Trophoblast cell (in vitro differentiated cells and primary cell): ENCODE measurements around the gene NHLH2.

Experiments used
- DNase-seq, 2 donors: peaks; one replicate each; pipeline ENCODE4 v3.0.0-alpha.2; 2016
- H2AFZ ChIP-seq: 2 replicates; pipeline ENCODE4 v1.6.1; 2013; ENCODE audit warnings: low read length, moderate library complexity, mild to moderate bottlenecking; ENCODE audit not compliant: insufficient read depth, poor library complexity
- H2AK5ac ChIP-seq: 2 replicates; pipeline ENCODE4 v1.6.1; 2013; ENCODE audit warnings: mild to moderate bottlenecking, low read length
- H2BK120ac ChIP-seq: 2 replicates; pipeline ENCODE4 v1.6.1; 2013; ENCODE audit warnings: low read length, mild to moderate bottlenecking, moderate library complexity; ENCODE audit not compliant: insufficient read depth, poor library complexity
- H2BK12ac ChIP-seq: 2 replicates; pipeline ENCODE4 v1.6.1; 2013; ENCODE audit warnings: mild to moderate bottlenecking, low read length, moderate library complexity
- H2BK5ac ChIP-seq: 2 replicates; pipeline ENCODE4 v1.6.1; 2013; ENCODE audit warnings: low read length, low read depth, moderate library complexity, mild to moderate bottlenecking; ENCODE audit not compliant: poor library complexity
- H3K14ac ChIP-seq: 2 replicates; pipeline ENCODE4 v1.6.1; 2013; ENCODE audit warnings: mild to moderate bottlenecking, low read length
- H3K18ac ChIP-seq: 2 replicates; pipeline ENCODE4 v1.6.1; 2013; ENCODE audit warnings: mild to moderate bottlenecking, low read length
- H3K23ac ChIP-seq: 2 replicates; pipeline ENCODE4 v1.6.1; 2013; ENCODE audit warnings: low read length
- H3K27ac ChIP-seq: 2 replicates; pipeline ENCODE4 v1.5.1; 2013; ENCODE audit warnings: low read depth, mild to moderate bottlenecking, inconsistent platforms, low read length, moderate library complexity
- H3K27me3 ChIP-seq: 2 replicates; pipeline ENCODE4 v1.6.1; 2013; ENCODE audit warnings: inconsistent platforms, mild to moderate bottlenecking, low read length, moderate library complexity; ENCODE audit not compliant: insufficient read depth
- H3K36me3 ChIP-seq, 2 experiments: 1 replicate in 1 of 2; 2 replicates in 1 of 2; pipeline ENCODE4 v1.6.1; 2013; ENCODE audit warnings: low read length in 2 of 2, mild to moderate bottlenecking in 2 of 2, moderate library complexity in 1 of 2; ENCODE audit not compliant: insufficient read depth in 2 of 2, control insufficient read depth in 1 of 2
- H3K4ac ChIP-seq: 2 replicates; pipeline ENCODE4 v1.6.1; 2013; ENCODE audit warnings: low read depth, mild to moderate bottlenecking, low read length, moderate library complexity
- H3K4me1 ChIP-seq, 2 experiments: 1 replicate in 1 of 2; 2 replicates in 1 of 2; pipeline ENCODE4 v1.6.1; 2013; ENCODE audit warnings: low read length in 2 of 2, mild to moderate bottlenecking in 2 of 2, moderate library complexity in 1 of 2; ENCODE audit not compliant: insufficient read depth in 2 of 2, control insufficient read depth in 1 of 2
- H3K4me2 ChIP-seq: 2 replicates; pipeline ENCODE4 v1.6.1; 2013; ENCODE audit warnings: inconsistent platforms, mild to moderate bottlenecking, low read length, moderate library complexity
- H3K4me3 ChIP-seq: 2 replicates; pipeline ENCODE4 v1.5.1; 2013; ENCODE audit warnings: mild to moderate bottlenecking, low read depth, low read length, inconsistent platforms
- H3K79me1 ChIP-seq: one replicate; pipeline ENCODE4 v1.6.1; 2013; ENCODE audit warnings: low read length
- H3K79me2 ChIP-seq: 2 replicates; pipeline ENCODE4 v1.6.1; 2013; ENCODE audit warnings: low read length, mild to moderate bottlenecking; ENCODE audit not compliant: control insufficient read depth, insufficient read depth, poor library complexity
- H3K9ac ChIP-seq: 2 replicates; pipeline ENCODE4 v1.6.1; 2013; ENCODE audit warnings: mild to moderate bottlenecking, low read length
- H3K9me3 ChIP-seq: 2 replicates; pipeline ENCODE4 v1.6.1; 2013; ENCODE audit warnings: low read depth, mild to moderate bottlenecking, control low read depth, inconsistent platforms, low read length; ENCODE audit not compliant: insufficient read depth
- H4K12ac ChIP-seq: 2 replicates; pipeline ENCODE4 v1.6.1; 2013; ENCODE audit warnings: low read depth, mild to moderate bottlenecking, low read length, moderate library complexity
- H4K8ac ChIP-seq: 2 replicates; pipeline ENCODE4 v1.6.1; 2013; ENCODE audit warnings: low read depth, mild to moderate bottlenecking, low read length, moderate library complexity
- H4K91ac ChIP-seq: one replicate; pipeline ENCODE4 v1.6.1; 2013; ENCODE audit warnings: low read depth, mild to moderate bottlenecking, low read length, moderate library complexity
- WGBS: extraction: QIAGEN DNeasy Blood & Tissue Kit; methylation state at CpG from one replicate; pipeline ENCODE4 v1.1.7; 2013; ENCODE audit warnings: missing lambda C conversion rate; ENCODE audit not compliant: insufficient read length, insufficient coverage; ENCODE audit errors: extremely low coverage; 5-methylcytosine and 5-hydroxymethylcytosine counted together

The NHLH2 gene

DNA sequence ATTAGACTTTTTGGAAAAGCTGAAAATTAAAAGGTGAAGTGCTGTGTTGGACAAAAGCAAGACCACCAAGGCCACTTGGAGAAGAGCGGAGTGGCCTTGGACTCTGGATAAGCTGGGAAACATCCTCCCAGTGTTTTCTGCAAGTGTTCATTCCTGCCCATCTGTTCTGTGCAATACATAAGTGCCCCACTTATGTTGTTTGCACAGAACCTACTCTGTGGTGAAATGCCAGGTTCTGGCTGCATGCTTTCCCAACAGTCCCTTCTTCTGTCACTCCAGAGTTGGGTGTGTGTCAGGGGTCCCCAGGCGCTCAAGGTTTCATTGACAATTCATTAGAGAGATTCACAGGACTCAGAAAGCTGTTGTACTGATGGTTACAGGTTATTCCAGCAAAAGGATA lies 30.3 kb downstream of the NHLH2 start:
- no CpG with 5 or more reads among the region's 2 CpGs for whole genome bisulfite sequencing
- no peak overlapping the region for H3K4ac ChIP-seq
- H3K36me3 ChIP-seq: no peaks in the 10 kb centered on the region
- no peak overlapping the region for H3K14ac ChIP-seq
- no peaks in the 10 kb centered on the region for H3K79me1 ChIP-seq
- H3K4me3 ChIP-seq: no peak overlapping the region
- no peaks in the 10 kb centered on the region for H3K79me2 ChIP-seq
- H3K27me3 ChIP-seq: no peaks in the 10 kb centered on the region
- no peak overlapping the region for H2AK5ac ChIP-seq
- H3K9me3 ChIP-seq: no peaks in the 10 kb centered on the region
- no peak overlapping the region for H2AFZ ChIP-seq
- H3K4me2 ChIP-seq: no peak overlapping the region
- no peak overlapping the region for H2BK12ac ChIP-seq
- H4K12ac ChIP-seq: no peak overlapping the region
- H3K9ac ChIP-seq: no peak overlapping the region
- H3K23ac ChIP-seq: no peak overlapping the region
- H2BK5ac ChIP-seq: peak overlapping the region; percentile 39
- no peak overlapping the region for H4K91ac ChIP-seq
- no peak overlapping the region for H4K8ac ChIP-seq
- no peak for DNase-seq
- peaks cover 0 to 5% of the 10 kb centered on the region in 2 experiments for H3K4me1 ChIP-seq
- H3K18ac ChIP-seq: no peak overlapping the region
- H2BK120ac ChIP-seq: no peak overlapping the region
- H3K27ac ChIP-seq: no peak overlapping the region

DNA sequence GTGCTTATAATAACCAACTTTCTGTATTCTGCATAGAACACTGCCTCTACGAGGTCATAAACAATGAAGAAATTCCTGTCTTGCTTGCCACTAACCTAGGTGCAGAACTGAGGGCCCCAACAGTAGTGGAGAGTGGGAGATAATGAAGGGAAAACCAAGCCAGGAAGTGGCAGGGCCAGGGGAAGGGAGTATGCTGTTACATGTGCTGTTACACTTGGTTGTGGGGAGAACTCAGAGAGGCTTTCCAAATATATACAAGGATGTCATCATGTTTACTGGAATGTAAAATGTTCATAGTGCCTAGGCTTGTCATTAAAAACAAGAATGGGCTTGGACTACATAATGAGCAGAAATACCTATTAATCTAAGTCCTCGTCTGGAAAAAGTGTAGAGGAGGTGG lies 31.1 kb downstream of the NHLH2 start:
- Histone ChIP-seq H2BK12ac (no peak overlapping the region), H3K36me3 (no peaks in the 10 kb centered on the region), H3K23ac (no peak overlapping the region), H2AK5ac (no peak overlapping the region), H2BK5ac (no peak overlapping the region), H3K18ac (no peak overlapping the region), H3K27me3 (no peaks in the 10 kb centered on the region), H3K27ac (no peak overlapping the region), H3K79me2 (no peaks in the 10 kb centered on the region), H3K4me1 (peaks cover 0 to 5% of the 10 kb centered on the region in 2 experiments), H4K12ac (no peak overlapping the region), H3K4me3 (no peak overlapping the region), H3K14ac (no peak overlapping the region), H3K9me3 (no peaks in the 10 kb centered on the region), H3K4ac (no peak overlapping the region), H3K79me1 (no peaks in the 10 kb centered on the region), H4K91ac (no peak overlapping the region), H2AFZ (no peak overlapping the region), H4K8ac (no peak overlapping the region), H2BK120ac (no peak overlapping the region), H3K4me2 (no peak overlapping the region), H3K9ac (no peak overlapping the region)
- no peak for DNase-seq
- WGBS: no CpG with 5 or more reads among the region's 2 CpGs

DNA sequence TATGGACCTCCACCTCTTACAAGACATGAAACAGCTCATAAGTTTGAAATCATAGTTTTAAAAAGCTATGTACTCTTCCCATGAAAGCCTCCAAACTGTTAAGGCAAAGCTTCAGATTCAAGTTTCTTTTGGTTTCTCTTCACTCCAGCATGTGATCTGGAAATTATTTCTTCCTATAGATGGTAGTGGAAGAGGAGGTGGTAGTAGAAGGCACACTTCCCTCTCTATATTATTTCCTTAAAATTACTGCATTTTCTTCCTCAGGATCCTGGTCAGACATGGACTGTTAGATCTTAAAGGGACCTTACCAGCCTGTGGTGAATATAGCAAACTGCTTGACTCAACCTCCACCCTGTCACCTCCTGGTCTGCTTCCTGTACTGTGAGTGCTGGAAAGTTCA lies 31.9 kb downstream of the NHLH2 start:
- Histone ChIP-seq H2BK120ac (no peak overlapping the region), H2BK12ac (no peak overlapping the region), H3K27ac (no peak overlapping the region), H2AFZ (no peak overlapping the region), H3K14ac (no peak overlapping the region), H2BK5ac (no peak overlapping the region), H3K4me2 (no peak overlapping the region), H3K9ac (no peak overlapping the region), H3K23ac (no peak overlapping the region), H4K12ac (no peak overlapping the region), H4K91ac (no peak overlapping the region), H3K79me1 (no peaks in the 10 kb centered on the region), H3K36me3 (no peaks in the 10 kb centered on the region), H4K8ac (no peak overlapping the region), H3K79me2 (no peaks in the 10 kb centered on the region), H3K4me3 (no peak overlapping the region), H3K4ac (no peak overlapping the region), H3K4me1 (peaks cover 0 to 5% of the 10 kb centered on the region in 2 experiments), H3K18ac (no peak overlapping the region), H3K27me3 (no peaks in the 10 kb centered on the region), H3K9me3 (no peaks in the 10 kb centered on the region), H2AK5ac (no peak overlapping the region)
- DNase-seq: no peak

DNA sequence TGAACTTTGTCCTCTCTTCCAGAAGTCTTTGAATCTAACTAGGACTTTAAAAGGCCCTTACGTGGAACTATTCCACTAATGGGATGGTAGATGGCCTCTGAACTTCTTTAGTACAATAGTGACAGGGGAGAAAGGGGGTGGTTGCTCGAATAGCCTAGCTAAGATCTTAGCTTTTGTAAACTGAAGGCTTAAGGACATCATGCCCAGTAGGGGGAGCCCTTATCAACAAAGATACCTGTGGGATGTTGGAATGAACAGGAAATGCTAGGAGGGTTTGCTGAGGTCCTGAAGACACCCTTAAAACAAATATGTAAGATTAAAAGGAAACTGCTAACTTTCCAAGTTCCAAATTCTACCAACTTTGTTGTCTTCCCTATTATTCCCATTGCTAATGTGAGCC lies 33.2 kb downstream of the NHLH2 start:
- H3K18ac ChIP-seq: no peak overlapping the region
- no peak overlapping the region for H2BK5ac ChIP-seq
- H3K23ac ChIP-seq: no peak overlapping the region
- H4K8ac ChIP-seq: no peak overlapping the region
- no peaks in the 10 kb centered on the region for H3K27me3 ChIP-seq
- H3K9ac ChIP-seq: no peak overlapping the region
- no peaks in the 10 kb centered on the region for H3K9me3 ChIP-seq
- H3K14ac ChIP-seq: no peak overlapping the region
- H3K36me3 ChIP-seq: no peaks in the 10 kb centered on the region
- no peak overlapping the region for H3K27ac ChIP-seq
- no peaks in the 10 kb centered on the region for H3K79me2 ChIP-seq
- H3K4me3 ChIP-seq: no peak overlapping the region
- no peak overlapping the region for H2BK120ac ChIP-seq
- no peak overlapping the region for H2AK5ac ChIP-seq
- no peak overlapping the region for H3K4me2 ChIP-seq
- peak; percentile 57 to 86 for DNase-seq
- no CpG with 5 or more reads among the region's 2 CpGs for WGBS
- H4K12ac ChIP-seq: no peak overlapping the region
- peaks cover 0 to 5% of the 10 kb centered on the region in 2 experiments for H3K4me1 ChIP-seq
- no peak overlapping the region for H3K4ac ChIP-seq
- no peak overlapping the region for H2BK12ac ChIP-seq
- no peak overlapping the region for H4K91ac ChIP-seq
- no peaks in the 10 kb centered on the region for H3K79me1 ChIP-seq
- H2AFZ ChIP-seq: no peak overlapping the region
